ENCODE data around the gene PPP4C.
"Not testable (repeated sequence)": the region's sequence is repeated elsewhere in the genome, so short reads cannot be mapped to it uniquely, and the experiment has no call there.

Gene PPP4C

DNA sequence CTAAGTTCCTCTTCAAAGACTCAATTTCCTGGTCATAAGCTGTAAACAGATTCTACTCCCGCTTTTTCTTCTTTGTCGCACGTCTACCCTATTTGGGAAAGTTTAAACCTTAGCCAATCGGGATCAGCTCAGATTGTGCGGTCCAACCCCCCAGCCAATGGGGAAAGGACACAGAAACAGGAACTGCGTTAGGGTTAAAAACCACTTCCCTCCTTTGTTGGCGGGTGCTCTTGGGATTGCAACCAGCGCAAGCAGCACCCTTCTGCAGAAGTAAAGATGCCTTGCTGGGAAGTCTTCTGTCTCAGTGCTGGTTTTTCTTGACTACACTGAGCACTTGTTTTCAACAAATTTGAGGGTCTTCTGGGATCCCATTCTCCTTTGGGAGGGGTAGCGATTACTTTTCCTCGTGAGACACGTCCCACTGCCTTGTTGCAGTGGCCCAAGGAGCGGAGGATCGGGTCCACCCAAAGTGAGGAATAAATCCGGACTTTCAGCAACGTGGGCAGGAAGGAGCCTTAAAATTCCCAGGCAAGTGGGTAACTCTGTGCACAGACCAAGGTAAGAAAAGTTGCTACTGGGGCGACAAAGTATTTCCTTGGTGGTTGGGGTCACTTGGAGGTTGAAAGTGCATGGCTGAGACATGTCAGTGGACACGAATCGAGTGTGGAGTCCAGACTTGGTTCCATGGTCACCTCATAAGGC is 21.2 kb downstream of the PPP4C start:
- no peak for DNase-seq (ENCODE audit: low spot score)

DNA sequence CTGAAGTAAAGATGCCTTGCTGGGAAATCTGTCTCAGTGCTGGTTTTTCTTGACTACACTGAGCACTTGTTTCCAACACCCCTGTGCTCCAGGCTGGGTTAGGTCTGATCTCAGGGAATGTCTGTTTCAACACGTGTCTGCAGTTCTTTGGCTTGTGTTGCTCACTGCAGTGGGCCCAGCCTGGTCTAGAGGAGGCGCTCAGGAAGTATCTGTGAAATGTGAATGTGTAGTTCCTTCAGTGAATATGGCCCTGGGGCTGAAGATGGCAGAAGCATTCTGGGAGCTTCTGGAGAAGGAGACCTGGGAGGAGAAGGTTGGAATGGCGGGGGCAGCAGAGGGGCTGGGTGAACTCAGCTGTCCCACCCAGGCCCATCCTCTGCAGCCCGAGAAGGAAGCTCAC is 28.3 kb downstream of the PPP4C start:
- no peak for DNase-seq (ENCODE audit: low spot score)

DNA sequence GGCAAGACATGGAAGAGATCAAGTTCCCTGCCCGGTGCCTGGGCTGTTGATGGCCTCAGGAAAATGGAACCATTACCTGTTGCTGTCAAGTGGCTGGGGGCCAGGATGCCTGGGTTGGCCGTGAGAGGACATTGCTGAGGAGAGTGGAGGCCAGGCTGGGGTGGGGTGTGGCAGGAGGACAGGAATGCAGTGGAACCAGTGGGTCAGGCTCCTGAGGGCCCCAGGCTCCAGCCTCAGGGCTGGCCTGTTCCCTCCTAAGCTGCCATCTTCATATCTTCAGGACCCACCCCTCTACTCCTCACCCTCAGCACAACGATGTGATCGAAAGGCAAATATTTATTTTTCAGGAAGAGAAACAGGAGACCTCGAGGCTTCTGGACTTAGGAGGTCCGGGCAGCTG is 28.7 kb downstream of the PPP4C start:
- DNase-seq (ENCODE audit: low spot score) = no peak

DNA sequence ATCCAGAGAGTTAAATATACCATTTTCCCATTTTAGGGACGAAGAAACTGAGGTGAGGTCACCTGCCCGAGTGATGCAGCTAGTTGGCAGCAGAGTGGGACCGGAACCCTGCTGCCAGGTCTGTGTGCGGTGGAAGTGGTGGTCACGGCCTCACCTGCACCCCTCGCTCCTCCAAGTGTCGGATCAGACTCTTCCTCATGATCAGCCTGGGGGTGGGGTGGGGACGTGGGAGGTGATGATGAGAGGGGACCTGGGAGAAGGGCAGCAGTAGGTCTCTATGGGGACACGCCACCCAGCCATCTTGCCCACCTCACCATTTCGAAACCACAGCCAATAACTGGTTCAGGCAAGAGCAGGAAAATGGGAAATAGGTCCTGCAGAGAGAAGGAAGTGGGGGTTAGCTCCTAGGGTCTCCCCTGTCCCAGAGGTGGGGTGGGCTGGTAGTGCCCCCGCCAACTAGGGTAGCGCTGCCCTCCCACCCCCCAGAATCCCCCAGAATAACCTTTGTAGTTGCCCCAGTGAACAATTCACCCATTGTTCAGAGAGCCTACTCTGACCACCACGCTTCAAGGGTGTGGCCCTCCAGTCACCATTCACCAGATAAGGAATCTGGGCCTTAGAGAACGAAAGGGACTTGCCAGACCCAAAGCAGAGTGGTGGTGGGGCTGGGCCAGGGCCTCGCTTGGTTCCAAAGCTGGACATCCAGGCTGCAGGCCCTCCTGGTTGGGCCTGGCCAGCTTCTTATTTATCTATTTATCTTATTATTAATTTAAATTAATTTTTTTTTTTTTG is 32.5 kb downstream of the PPP4C start:
- no peak for DNase-seq (ENCODE audit: low spot score)

DNA sequence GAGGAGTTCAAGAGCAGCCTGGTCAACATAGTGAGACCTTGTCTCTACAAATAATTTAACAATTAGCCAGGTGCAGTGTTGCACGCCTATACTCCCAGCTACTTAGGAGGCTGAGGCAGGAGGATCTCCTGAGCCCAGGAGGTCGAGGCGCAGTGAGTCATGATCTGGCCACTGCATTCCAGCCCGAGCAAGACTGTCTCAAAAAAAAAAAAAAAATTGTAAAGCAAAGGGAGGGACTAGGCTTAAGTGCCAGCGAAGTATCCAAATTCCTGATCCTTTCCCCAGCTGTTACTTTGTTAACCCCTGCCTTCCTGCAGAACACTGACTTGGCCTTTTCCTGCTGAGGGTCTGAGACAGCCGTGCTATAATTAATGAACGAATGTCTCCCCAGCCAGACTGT is 34.9 kb downstream of the PPP4C start:
- DNase-seq (ENCODE audit: low spot score) = no peak

DNA sequence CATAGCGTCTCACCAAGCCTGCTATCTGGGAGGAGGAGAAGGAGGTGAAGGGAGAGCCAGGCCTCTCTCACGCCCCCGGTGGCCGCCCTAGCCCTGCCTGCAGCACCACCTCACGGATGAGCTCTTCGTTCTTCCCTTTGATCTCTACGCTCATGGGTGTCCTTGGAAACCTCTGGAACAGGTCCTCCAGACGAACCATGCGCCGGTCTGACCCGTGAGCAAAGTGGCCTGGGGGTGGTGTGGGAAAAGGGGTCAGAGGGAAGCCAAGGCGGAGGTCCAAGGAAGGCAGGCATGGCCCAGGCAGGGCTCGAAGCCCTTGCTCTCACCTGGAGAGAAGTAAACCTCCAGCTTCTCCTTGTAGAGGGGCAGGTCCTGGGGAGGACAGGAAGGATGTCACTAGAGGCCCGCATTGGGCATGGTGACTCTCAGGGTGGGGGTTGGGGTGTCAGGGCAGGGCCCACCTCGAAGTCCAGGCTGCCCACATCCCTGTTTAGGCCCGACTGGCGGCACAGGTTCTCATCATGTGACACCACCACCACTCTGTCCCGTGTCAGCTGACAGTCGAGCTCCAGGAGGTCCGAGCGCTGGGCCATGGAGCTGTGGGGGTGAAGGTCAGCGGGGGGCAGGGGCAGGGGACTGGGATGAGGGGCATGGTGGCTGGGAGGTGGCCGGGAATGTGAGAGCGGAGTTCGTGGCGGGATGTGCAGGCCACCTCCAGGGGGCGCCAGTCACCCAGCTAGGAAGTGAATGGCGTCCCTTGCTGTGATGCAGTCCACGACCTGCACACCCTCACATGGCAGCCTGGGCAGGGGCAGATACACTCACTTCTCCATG is 36.6 kb downstream of the PPP4C start:
- peak; percentile 77 for DNase-seq (ENCODE audit: low spot score)

DNA sequence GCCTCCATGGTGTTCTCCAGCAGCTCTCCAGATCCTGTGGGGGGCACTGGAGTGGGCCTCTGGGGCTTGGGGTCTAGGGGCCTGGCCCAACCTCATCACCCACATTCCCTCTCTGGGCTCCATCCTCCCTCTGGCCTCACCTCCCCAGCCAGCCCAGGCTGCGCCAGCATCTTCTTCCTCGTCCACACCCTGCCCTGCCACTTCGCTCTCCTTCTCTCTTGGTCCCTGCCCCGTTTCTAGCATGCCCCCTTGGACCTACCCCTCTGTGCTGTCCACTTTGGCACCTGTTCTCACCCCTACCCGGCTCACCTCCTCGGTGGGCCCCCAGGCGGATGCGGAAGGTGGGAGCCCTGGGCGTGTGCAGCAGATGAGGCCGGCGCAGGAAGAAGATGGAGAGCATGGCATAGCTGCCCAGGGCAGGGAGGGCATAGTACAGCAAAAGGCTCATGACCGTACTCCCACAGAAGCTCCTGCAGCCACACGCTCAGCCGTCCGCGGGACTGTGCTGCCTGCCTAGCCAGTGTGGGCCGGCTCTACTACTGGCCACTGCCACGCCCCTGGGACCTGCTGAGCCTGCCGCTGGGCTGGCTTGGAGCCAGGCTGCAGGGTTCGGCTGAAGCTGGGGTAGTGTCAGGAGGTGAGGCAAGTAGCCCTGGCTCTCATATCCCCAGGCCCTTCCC is 37.4 kb downstream of the PPP4C start, which contains the start of gene GDPD3:
TSS of gene GDPD3 (minus strand) at position 507 of the 680 bp plus-strand sequence. CDS start at position 448, 59 bp downstream.
- no peak for DNase-seq (ENCODE audit: low spot score)

DNA sequence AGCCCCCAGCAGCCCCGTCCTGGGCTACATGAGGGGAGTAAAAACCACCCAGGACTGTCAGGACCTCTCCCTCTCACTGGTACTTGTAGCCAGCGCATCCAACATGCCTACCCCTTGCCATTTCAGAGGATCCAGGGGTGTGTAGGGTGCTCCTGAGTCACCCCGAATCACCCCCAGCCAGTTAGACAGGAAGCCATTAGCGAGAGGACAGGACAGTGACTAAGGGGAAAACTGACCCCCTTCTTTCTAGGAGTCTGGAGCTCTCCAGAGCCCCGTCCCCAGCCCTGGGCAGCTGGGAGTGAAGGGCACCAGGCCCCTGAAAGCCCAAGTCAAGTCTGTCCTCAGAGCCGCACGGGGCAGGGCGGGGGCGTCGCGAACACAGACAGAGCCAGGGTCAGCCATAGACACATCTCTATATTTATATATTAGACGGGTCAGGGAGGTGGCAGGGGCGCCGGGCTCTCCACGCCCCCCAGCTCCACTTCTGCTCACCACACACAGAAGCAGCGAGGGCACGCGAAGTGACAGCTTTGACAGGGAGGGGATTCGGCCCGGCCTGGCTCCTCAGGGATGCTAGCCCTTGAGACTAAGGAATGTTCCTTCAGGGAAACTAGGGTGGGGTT is 38.0 kb downstream of the PPP4C start:
- DNase-seq (ENCODE audit: low spot score) = no peak

DNA sequence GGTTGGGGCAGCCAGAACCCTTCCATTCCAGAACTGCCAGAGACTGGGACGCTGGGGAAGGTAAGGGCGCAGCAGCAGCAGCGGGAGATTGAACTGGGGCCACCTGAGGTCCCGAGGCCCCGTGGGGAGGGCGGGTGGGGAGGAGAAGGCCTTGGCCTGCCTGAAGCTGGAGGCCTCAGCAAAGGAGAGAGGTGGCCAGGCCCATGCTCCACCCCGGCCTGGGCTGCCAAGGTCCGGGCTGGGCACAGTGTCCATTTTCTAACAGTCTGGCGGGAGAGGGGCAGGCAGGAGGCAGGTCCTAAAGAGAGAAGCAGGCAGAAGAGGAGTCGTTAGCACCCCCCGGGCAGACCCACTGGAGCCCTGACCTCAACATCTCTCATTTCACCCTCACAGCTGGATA is 38.6 kb downstream of the PPP4C start:
- no peak for DNase-seq (ENCODE audit: low spot score)

DNA sequence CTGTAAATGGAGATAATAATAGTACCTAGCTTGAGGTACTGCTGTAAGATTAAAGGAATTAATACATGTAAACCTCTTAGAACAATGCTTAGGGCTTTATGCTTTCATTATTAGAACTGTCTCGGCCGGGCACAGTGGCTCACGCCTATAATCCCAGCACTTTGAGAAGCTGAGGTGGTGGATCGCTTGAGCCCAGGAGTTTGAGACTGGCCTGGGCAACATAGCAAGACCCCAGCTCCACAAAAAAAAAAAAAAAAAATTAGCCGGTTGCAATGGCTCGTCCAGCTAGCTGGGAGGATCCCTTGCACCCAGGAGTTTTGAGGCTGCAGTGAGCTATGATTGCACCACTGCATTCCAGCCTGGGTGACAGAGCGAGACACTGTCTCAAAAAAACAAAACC is 39.0 kb downstream of the PPP4C start:
- not testable (repeated sequence) for DNase-seq (ENCODE audit: low spot score)

DNA sequence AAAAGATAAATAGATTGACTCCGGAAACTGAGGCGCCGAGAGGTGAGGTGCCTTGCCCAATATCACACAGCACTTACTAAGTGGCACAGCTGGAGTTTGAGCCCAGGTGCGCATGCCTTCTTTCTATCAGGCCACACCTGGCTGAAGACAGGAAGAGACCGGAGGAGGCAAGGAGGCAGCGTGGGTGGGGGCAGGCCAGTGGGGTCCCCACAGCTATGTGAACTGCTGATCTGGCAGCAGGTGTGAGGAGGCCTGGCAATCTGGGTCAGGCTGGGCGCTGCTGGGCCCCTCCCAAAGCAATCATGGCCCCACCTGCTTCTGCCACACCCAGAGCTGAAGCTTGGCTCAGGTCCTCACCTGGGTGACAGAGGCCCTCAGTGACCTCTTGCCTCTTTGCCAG is 39.4 kb downstream of the PPP4C start:
- no peak for DNase-seq (ENCODE audit: low spot score)

DNA sequence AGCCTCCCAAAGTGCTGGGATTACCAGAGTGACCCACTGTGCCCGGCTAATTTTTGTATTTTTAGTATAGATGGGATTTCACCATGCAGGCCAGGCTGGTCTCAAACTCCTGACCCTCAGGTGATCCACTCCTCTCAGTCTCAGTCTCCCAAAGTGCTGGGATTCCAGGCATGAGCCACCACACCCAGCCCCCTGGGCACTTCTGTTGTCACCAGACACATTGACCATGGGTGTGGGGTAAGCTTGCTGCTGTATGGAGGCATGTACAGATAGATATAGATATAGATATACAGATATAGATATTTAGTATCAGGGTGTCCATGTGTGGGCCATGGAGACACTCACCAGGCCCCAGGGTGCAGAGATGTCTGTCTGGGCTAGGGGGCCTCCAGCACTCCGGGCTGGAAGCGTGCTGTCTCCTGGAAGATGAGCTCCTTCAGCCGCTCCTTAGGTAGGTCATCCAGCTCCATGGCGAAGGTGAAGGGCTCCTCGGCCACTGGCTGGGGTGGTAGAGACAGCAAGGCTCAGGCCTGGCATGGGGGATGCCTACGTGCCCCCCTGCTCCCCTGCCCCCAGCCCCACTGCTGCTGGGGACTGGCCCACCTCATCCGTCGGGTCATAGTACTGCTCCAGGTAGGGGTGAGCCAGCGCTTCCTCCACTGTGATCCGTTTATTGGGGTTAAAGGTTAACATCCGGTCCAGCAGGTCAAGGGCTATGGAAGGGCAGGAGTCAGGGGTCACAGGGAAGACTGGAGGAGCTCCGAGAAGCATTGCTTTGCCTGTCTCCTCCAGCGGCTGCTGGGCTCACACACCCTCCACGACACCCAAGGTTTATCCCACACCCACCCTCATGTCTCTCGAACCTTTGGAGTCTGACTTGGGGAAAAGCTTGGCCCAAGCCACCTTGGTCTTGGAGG is 40.8 kb downstream of the PPP4C start:
- no peak for DNase-seq (ENCODE audit: low spot score)

DNA sequence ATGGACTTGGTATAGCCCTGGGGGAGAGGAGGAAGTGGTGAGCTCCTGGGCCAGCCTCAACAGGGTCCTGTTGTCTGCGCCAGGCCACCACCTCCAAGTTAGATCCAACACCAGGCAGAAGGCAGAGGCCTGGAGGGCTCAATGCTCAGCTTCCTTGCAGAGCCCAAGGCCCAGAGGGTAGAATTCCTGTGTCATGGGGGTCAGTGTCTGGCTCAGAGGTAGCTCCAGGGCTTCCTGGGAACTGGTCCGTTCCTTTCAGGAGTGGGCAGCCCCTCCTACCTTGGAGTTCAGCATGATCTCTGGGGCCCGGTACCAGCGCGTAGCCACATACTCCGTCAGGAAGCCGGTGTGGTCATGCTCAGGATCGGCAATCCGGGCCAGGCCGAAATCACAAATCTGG is 42.0 kb downstream of the PPP4C start:
- no peak for DNase-seq (ENCODE audit: low spot score)

DNA sequence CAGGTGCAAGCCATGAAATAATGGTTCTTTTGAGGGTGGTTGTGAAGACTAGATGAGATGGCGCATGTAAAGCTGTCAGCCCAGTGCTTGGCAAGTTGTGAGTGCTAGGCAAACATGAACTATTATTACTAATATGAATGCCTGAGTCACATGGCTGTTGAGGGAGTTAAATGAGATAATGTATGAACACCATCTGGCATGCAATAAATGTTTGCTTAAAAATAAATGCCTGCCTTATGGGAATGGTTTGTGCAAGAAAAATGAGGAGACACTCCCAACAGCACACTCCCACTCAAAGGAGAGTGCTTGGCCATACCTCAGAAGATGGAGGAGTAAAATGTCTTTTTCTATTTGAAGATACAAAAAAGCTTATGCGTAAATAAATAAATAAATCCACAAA is 43.6 kb downstream of the PPP4C start:
- DNase-seq (ENCODE audit: low spot score) = no peak

DNA sequence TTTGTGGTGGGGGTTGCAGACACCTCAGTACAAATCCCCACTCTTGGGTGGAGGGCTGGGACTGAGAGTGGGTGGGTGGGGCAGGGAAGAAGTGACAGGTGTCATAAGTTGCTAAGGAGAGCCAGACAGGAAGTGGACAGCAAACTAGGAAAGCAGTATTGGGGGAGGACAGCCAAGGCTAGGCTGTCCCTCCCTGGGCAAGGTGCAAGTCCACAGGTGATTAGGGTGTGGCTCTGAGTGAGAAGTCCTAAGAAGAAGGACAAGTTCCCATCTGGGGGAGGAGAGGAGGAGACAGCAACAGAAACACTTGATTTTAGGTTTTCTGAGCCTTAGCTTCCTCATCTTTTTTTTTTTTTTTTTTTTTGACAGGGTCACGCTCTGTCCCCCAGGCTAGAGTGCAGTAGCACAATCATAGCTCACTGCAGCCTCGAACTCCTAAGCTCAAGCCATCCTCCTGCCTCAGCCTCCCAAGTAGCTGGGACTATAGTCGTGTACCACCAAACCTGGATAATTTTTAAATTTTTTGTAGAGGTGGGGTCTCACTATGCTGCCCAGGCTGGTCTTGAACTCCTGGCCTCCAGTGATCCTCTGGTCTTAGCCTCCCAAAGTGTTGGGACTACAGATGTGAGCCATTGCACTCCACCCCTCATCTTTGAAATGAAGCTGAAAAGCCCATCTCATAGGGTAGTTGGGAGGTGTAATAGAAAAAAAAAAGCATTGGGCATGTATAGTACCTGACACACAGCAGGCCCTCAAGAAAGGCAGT is 44.7 kb downstream of the PPP4C start:
- no peak for DNase-seq (ENCODE audit: low spot score)

DNA sequence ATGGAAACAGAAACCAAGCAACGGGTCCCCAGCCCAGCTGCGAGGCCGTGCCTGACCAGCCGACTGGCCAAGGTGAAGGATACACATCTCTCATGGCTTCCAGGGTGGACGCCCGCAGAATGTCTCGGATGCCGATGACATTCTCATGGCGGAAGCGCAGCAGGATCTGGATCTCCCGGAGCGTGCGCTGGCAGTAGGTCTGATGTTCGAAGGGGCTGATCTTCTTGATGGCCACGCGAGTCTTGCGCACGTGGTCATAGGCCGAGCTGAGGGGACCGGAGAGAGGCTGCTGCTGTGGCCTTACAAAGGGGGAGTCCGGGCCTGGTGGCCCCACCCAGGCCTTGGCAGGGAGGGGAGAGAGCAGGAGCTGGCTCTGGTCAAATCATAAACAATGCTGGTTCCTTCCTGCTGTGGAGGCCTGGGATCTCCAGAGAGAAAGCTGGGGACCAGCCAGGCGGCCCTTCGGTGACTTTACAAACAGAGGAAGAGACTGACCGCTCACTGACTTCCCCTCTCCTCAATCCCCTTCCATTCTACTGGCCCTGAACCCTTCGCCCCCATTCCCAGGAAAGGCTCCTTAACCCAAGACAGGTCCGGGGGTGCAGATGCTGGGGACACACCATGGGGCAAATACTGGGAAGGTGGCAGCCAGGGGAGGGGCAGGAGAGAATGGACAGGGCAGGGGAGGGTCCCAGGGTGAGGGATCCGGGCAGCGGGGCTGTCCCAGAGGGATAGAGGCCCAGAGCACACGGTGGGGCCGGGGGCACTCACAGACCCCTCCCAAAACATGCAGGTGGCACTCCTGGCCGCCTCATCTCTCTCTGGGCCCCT is 46.2 kb downstream of the PPP4C start:
- peak; percentile 70 for DNase-seq (ENCODE audit: low spot score)

DNA sequence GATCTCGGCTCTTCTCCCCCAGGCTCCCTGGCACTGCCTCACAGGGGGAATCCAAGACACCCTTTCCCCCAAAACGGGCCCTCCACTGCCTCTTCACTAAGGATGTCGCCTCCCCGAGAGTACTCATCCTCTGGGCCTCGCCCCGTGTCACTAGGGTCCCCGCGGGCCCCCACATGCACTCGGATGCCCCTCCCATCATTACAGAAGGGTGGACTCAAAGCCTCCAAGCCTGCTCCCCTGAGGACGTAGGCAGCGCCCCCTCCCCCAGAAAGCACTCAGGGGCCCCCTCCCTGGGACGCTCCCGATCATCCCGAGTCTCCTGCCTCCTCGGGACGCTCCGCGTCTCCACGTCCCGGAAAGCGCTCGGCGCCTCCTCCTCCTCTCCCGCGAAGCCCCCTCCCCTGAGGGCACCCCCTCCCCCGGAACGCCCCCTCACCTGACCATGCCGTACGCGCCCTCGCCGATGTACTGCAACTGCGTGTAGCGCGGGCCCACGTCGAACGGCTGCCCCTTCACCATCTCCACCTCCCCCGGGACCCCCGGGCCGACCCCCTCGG is 46.9 kb downstream of the PPP4C start:
- DNase-seq (ENCODE audit: low spot score) = no peak

DNA sequence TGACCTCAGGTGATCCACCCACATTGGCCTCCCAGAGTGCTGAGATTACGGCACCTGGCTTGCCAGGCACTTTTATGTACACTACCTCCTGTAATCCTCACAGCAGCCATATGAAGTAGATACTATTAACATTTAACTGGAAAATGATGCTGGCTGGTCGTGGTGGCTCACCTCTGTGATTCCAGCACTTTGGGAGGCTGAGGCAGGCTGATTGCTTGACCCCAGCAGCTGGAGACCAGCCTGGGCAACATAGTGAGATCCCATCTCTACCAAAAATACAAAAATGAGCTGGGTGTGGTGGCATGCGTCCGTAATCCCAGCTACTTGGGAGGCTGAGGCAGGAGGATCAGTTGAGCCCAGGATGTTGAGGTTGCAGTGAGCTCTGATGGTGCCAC is 49.2 kb downstream of the PPP4C start:
- DNase-seq (ENCODE audit: low spot score) = no peak

DNA sequence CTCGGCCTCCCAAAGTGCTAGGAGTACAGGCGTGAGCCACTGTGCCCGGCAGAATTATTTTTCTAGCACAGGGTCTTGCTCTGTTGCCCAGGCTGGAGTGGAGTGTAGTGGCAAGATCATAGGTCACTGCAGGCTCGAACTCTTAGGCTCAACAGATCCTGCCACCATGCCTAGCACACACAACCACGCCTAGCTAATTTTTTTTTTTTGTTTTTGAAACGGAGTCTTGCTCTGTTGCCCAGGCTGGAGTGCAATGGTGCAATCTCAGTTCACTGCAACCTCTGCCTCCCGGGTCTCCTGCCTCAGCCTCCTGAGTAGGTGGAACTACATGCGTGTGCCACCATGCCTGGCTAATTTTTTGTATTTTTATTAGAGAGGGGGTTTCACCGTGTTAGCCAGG is 49.9 kb downstream of the PPP4C start:
- not testable (repeated sequence) for DNase-seq (ENCODE audit: low spot score)

All from AG08396 (cell line).